Ascending aorta (tissue), 2 donors: ENCODE results near the gene PRDM2. TPM values are rescaled to one million over a fixed set of nuclear protein-coding genes. Genes with fewer than 3 reads are reported as not detected.

Source experiments
- DNase-seq, 2 donors: peaks; one replicate each; pipeline ENCODE4 v3.0.0-alpha.2; 2019; ENCODE audit warnings: low spot score in 2 of 2
- H3K27ac ChIP-seq, 2 donors: fragments of 200-600 bp; sonication (generic); one replicate each; pipeline ENCODE4 v1.5.1; 2016 to 2017; ENCODE audit warnings: mild to moderate bottlenecking in 1 of 2
- H3K27me3 ChIP-seq: fragments of 200-600 bp; sonication (generic); one replicate; pipeline ENCODE4 v1.5.1; 2017
- H3K36me3 ChIP-seq, 2 donors: fragments of 200-600 bp; sonication (generic); one replicate each; pipeline ENCODE4 v1.5.1; 2016
- H3K4me1 ChIP-seq, 2 donors: fragments of 200-600 bp; sonication (generic); one replicate each; pipeline ENCODE4 v1.5.1; 2016 to 2017; ENCODE audit warnings: mild to moderate bottlenecking in 1 of 2
- H3K4me3 ChIP-seq, 2 donors: fragments of 200-600 bp; sonication (generic); one replicate each; pipeline ENCODE4 v1.5.1; 2016 to 2017; ENCODE audit warnings: mild to moderate bottlenecking in 1 of 2
- H3K9me3 ChIP-seq, 2 donors: fragments of 200-600 bp; sonication (generic); one replicate each; pipeline ENCODE4 v1.5.1; 2016
- CTCF ChIP-seq, 3 experiments: fragments of 200-600 bp in 2 of 3; fragments of 450-650 bp in 1 of 3; sonication (generic) in 2 of 3; IDR thresholded peaks; one replicate each; pipeline ENCODE4 v1.5.1; 2016 to 2019; ENCODE audit warnings: antibody characterized with exemption in 3 of 3, mild to moderate bottlenecking in 1 of 3, moderate library complexity in 1 of 3
- intact Hi-C: fragments of 100-400 bp; cut with DNase I; formaldehyde crosslinking; loops from one replicate; pipeline ENCODE4 v1.15.1; 2023
- total RNA-seq: library from RNA; depleted of rRNA; stranded (reverse); fragments of >200 nt; gene quantifications from one replicate; pipeline ENCODE4 v1.1.0, GENCODE V29; 2016

PRDM2 gene
- total RNA-seq, 1 donor from 2014 or later = 27.2 TPM

GRCh38 chr1:13830616-13831280 is 130.8 kb downstream of the PRDM2 start:
- H3K9me3 ChIP-seq = no peaks in the 10 kb centered on the region
- H3K36me3 ChIP-seq = no peaks in the 10 kb centered on the region
- no peaks in the 10 kb centered on the region for H3K4me1 ChIP-seq
- no peak overlapping the region for H3K27ac ChIP-seq
- TF ChIP-seq CTCF (IDR thresholded peaks at IDR 0.05) = no peak
- H3K4me3 ChIP-seq = no peak overlapping the region
- H3K27me3 ChIP-seq = no peaks in the 10 kb centered on the region
- no peak for DNase-seq
- intact Hi-C loops = loop anchor here (10.0 kb wide), 1 partner anchor 114 kb away; no protein-coding TSS in a partner anchor

GRCh38 chr1:13832100-13832499 is 132.1 kb downstream of the PRDM2 start:
- H3K4me3 ChIP-seq = no peak overlapping the region
- DNase-seq = no peak
- H3K27me3 ChIP-seq = no peaks in the 10 kb centered on the region
- no peaks in the 10 kb centered on the region for H3K4me1 ChIP-seq
- no peak for TF ChIP-seq CTCF (IDR thresholded peaks at IDR 0.05)
- H3K36me3 ChIP-seq = no peaks in the 10 kb centered on the region
- intact Hi-C loops = loop anchor here (10.0 kb wide), 1 partner anchor 113 kb away; no protein-coding TSS in a partner anchor
- no peaks in the 10 kb centered on the region for H3K9me3 ChIP-seq
- H3K27ac ChIP-seq = no peak overlapping the region

- H3K27ac ChIP-seq = no peak overlapping the region
- no peak for TF ChIP-seq CTCF (IDR thresholded peaks at IDR 0.05)
- intact Hi-C loops = loop anchor here (10.0 kb wide), 1 partner anchor 112 kb away; no protein-coding TSS in a partner anchor
These were observed 132.5 kb downstream of the PRDM2 start for GRCh38 chr1:13832536-13832935.

GRCh38 chr1:13836136-13836535 is 136.1 kb downstream of the PRDM2 start:
- no peaks in the 10 kb centered on the region for H3K27me3 ChIP-seq
- H3K36me3 ChIP-seq = no peaks in the 10 kb centered on the region
- TF ChIP-seq CTCF (IDR thresholded peaks at IDR 0.05) = no peak
- H3K9me3 ChIP-seq = no peaks in the 10 kb centered on the region
- DNase-seq = no peak
- no peaks in the 10 kb centered on the region for H3K4me1 ChIP-seq
- H3K27ac ChIP-seq = no peak overlapping the region
- intact Hi-C loops = loop anchor here (10.0 kb wide), 1 partner anchor 109 kb away; no protein-coding TSS in a partner anchor
- no peak overlapping the region for H3K4me3 ChIP-seq

More at GRCh38 chr1:13832536-13832935, 132.5 kb downstream of the PRDM2 start:
- Histone ChIP-seq H3K36me3 (no peaks in the 10 kb centered on the region), H3K27me3 (no peaks in the 10 kb centered on the region), H3K9me3 (no peaks in the 10 kb centered on the region), H3K4me3 (no peak overlapping the region), H3K4me1 (no peaks in the 10 kb centered on the region)
- no peak for DNase-seq

- no peaks in the 10 kb centered on the region for H3K27me3 ChIP-seq
- intact Hi-C loops = loop anchor here (10.0 kb wide), 1 partner anchor 108 kb away; no protein-coding TSS in a partner anchor
- no peak overlapping the region for H3K4me3 ChIP-seq
- no peak for DNase-seq
- H3K36me3 ChIP-seq = no peaks in the 10 kb centered on the region
- no peaks in the 10 kb centered on the region for H3K9me3 ChIP-seq
- no peak for TF ChIP-seq CTCF (IDR thresholded peaks at IDR 0.05)
- H3K27ac ChIP-seq = no peak overlapping the region
- H3K4me1 ChIP-seq = no peaks in the 10 kb centered on the region
These were observed 136.6 kb downstream of the PRDM2 start for GRCh38 chr1:13836631-13837030.
